H1 (cell line): ENCODE results near the gene TCHP. TPM values are rescaled to one million over a fixed set of nuclear protein-coding genes. Genes with fewer than 3 reads are reported as not detected.

ENCODE experiments used
- CEBPB ChIP-seq: IDR thresholded peaks from 2 replicates; pipeline ENCODE4 v1.6.1; 2012; ENCODE audit warnings: low read depth, low read length
- CHD7 ChIP-seq: fragments of 300-600 bp; sonication (generic); IDR thresholded peaks from 2 replicates; pipeline ENCODE4 v1.7.1; 2012; ENCODE audit warnings: low read length, moderate library complexity, mild to moderate bottlenecking, inconsistent platforms; ENCODE audit not compliant: insufficient replicate concordance
- EP300 ChIP-seq, 2 experiments: IDR thresholded peaks; 1 replicate in 1 of 2; 2 replicates in 1 of 2; pipeline ENCODE4 v1.6.1; 2011 to 2012; ENCODE audit warnings: low read depth in 2 of 2, low read length in 2 of 2, mild to moderate bottlenecking in 2 of 2, borderline replicate concordance in 1 of 2, inconsistent platforms in 1 of 2, moderate library complexity in 1 of 2
- KDM4A ChIP-seq: IDR thresholded peaks from one replicate; pipeline ENCODE4 v1.7.1; 2012; ENCODE audit warnings: low read depth, mild to moderate bottlenecking, moderate library complexity, low read length, inconsistent platforms; ENCODE audit not compliant: severe bottlenecking
- MAFK ChIP-seq: IDR thresholded peaks from 2 replicates; pipeline ENCODE4 v1.6.1; 2012; ENCODE audit warnings: low read depth, mild to moderate bottlenecking, improper control_type of control experiment, low read length
- NRF1 ChIP-seq: IDR thresholded peaks from 2 replicates; pipeline ENCODE4 v1.6.1; 2011; ENCODE audit warnings: mild to moderate bottlenecking, low read depth, low read length, improper control_type of control experiment
- RAD21 ChIP-seq, 2 experiments: IDR thresholded peaks in 1 of 2; conservative IDR thresholded peaks in 1 of 2; 2 replicates each; pipeline ENCODE4 v1.6.1; 2011; ENCODE audit warnings: low read depth in 2 of 2, low read length in 2 of 2, improper control_type of control experiment in 1 of 2, inconsistent platforms in 1 of 2, mild to moderate bottlenecking in 1 of 2, moderate library complexity in 1 of 2
- USF2 ChIP-seq: IDR thresholded peaks from 2 replicates; pipeline ENCODE4 v1.6.1; 2011; ENCODE audit warnings: low read length, improper control_type of control experiment
- polyA plus RNA-seq, 7 experiments: library from polyadenylated mRNA; depleted of rRNA in 3 of 7; stranded (reverse) in 5 of 7; unstranded in 2 of 7; fragments of >200 nt in 5 of 7; fragments of 200-250 nt in 2 of 7; gene quantifications; 1 replicate in 5 of 7; 2 replicates in 1 of 7; 4 replicates in 1 of 7; pipeline versions ENCODE4 v1.2.1 to v1.2.3, GENCODE V29; 2011 to 2013; ENCODE audit warnings: missing spikeins in 2 of 7, mixed read lengths in 2 of 7
- total RNA-seq: library from RNA; stranded (reverse); fragmentation: NEBNext Ultra II Directional; extraction: Animal tissue kit (Norgen Biotek cat#: 25700); gene quantifications from 2 replicates; pipeline ENCODE4 v1.2.1, GENCODE V29; 2021

The TCHP gene
- total and polyA plus RNA-seq, 2 of the 8 experiments (the other 6 are each of a cell fraction or from before 2014, with no cell fraction given), result 2.8 to 4.5 TPM

DNA sequence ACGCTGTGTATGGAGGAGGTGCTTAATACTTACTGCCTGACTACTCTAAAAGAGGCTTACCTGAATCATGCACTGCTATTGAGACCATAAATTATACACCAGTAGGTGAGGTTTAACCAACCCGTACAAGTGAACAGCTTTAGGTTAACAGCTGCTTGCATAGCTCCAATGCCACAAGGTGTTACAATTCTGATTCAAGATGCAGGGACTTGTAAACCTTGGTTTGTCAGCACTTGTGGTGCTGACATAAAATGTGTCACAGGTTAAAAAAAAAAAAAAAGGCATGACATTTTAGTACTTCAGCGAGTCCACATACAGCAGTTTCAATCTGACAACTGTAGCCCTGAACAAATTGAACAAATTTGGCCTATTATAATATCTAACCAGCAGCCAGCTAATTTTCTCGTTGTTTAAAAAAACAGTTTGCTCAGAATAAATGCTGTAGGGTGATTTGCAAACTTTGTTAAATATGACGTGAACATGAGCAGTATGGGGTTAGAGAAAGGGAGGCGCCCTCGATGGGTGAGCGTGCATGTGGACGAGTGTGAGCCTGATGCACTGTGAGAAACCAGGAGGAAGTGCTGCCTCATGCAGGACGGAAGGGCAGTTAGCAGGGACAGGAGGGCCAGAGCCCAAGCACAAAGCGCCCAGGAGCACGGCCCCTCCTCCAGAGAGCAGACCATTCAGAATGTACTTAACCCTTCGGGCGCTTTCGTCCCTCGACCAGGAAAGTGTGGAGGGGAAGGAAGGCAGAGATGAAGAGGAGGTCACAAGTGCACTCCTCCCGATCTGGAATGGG is 44.7 kb downstream of the TCHP start (continued):
- TF ChIP-seq CHD7 (no peak), CEBPB (no peak), NRF1 (no peak), MAFK (peak; percentile 40; the same call in 1 of the 2 replicates), KDM4A (no peak), RAD21 (IDR thresholded peaks at IDR 0.05 in 1 of 2, conservative IDR thresholded peaks at IDR 0.05 in 1 of 2; ENCODE audit: low read depth in 2 of 2, low read length in 2 of 2) (peak; percentile 27 to 40; a peak in 2 of 4 replicates), EP300 (IDR thresholded peaks at IDR 0.05; ENCODE audit: borderline replicate concordance in 1 of 2, low read depth in 2 of 2, low read length in 2 of 2) (no peak), USF2 (peak; percentile 34; the same call in 1 of the 2 replicates)
